ENCODE results near the gene TBPL1. TPM values are rescaled to one million over a fixed set of nuclear protein-coding genes. Genes with fewer than 3 reads are reported as not detected.

The TBPL1 gene
- total RNA-seq, 1 experiment from 2014 or later = 42.1 TPM

- DNase-seq (ENCODE audit: low spot score) (no peak), ATAC-seq (no peak)
- H3K4me3 Mint-ChIP-seq = no peak overlapping the region
- POLR2A ChIA-PET = interaction anchor here (0.7 kb wide), 1 partner anchor 16 kb away, joined by 3 read pairs; no protein-coding TSS in a partner anchor
- CTCF ChIA-PET = interaction anchor here (0.7 to 1.6 kb wide), 3 partner anchors 41 to 132 kb away, joined by 3 to 7 read pairs (median 4); no protein-coding TSS in a partner anchor
- no peaks in the 10 kb centered on the region for H3K9me3 Mint-ChIP-seq
- no peak overlapping the region for H3K27ac Mint-ChIP-seq
- H3K27me3 Mint-ChIP-seq (ENCODE audit: low read depth) = no peaks in the 10 kb centered on the region
- H3K4me1 Mint-ChIP-seq = peaks cover 19% of the 10 kb centered on the region
- no peaks in the 10 kb centered on the region for H3K36me3 Mint-ChIP-seq
- TF ChIP-seq ZNF512 (CRISPR knock-in tag; IDR thresholded peaks at IDR 0.05; ENCODE audit: borderline replicate concordance) (no peak), NR3C1 (CRISPR knock-in tag; conservative IDR thresholded peaks at IDR 0.05; ENCODE audit: low read depth) (no peak), IRF2 (CRISPR knock-in tag; IDR thresholded peaks at IDR 0.05; ENCODE audit: borderline replicate concordance, low read depth) (no peak), AR (CRISPR knock-in tag; IDR thresholded peaks at IDR 0.05) (no peak), ZNF317 (CRISPR knock-in tag; IDR thresholded peaks at IDR 0.05; ENCODE audit: borderline replicate concordance, low read depth) (no peak), ATF2 (CRISPR knock-in tag; IDR thresholded peaks at IDR 0.05; ENCODE audit: borderline replicate concordance, low read depth) (no peak), ZNF423 (CRISPR knock-in tag; IDR thresholded peaks at IDR 0.05) (no peak)
These were observed 11.7 kb downstream of the TBPL1 start for GRCh38 chr6:133964702-133965101.

- H3K9me3 Mint-ChIP-seq = no peaks in the 10 kb centered on the region
- ChIA-PET POLR2A (no interaction called here), CTCF (interaction anchor here (1.1 to 1.7 kb wide), 3 partner anchors 42 to 131 kb away, joined by 4 to 7 read pairs (median 6); no protein-coding TSS in a partner anchor)
- no peak for DNase-seq (ENCODE audit: low spot score)
- no peak for ATAC-seq
- no peak overlapping the region for H3K4me3 Mint-ChIP-seq
- H3K36me3 Mint-ChIP-seq = no peaks in the 10 kb centered on the region
- 0 out of 2 replicates have a peak overlapping the region, but pooled peaks have one; percentile 40 for H3K27ac Mint-ChIP-seq
- no peaks in the 10 kb centered on the region for H3K27me3 Mint-ChIP-seq (ENCODE audit: low read depth)
- peaks cover 24% of the 10 kb centered on the region for H3K4me1 Mint-ChIP-seq
- TF ChIP-seq ZBTB21 (CRISPR knock-in tag; IDR thresholded peaks at IDR 0.05; ENCODE audit: borderline replicate concordance) (no peak), FOXP1 (CRISPR knock-in tag; IDR thresholded peaks at IDR 0.05; ENCODE audit: borderline replicate concordance) (no peak), STAT6 (CRISPR knock-in tag; conservative IDR thresholded peaks at IDR 0.05; ENCODE audit: low read depth) (no peak), SMAD3 (CRISPR knock-in tag; IDR thresholded peaks at IDR 0.05; ENCODE audit: borderline replicate concordance) (no peak), USF2 (CRISPR knock-in tag; IDR thresholded peaks at IDR 0.05) (no peak), ZNF138 (CRISPR knock-in tag; conservative IDR thresholded peaks at IDR 0.05) (no peak), NR2C2 (CRISPR knock-in tag; IDR thresholded peaks at IDR 0.05) (no peak), GTF2I (CRISPR knock-in tag; conservative IDR thresholded peaks at IDR 0.05) (no peak), CREB1 (CRISPR knock-in tag; IDR thresholded peaks at IDR 0.05) (no peak), ZMAT4 (CRISPR knock-in tag; IDR thresholded peaks at IDR 0.05) (no peak), E2F5 (CRISPR knock-in tag; IDR thresholded peaks at IDR 0.05) (no peak), ATF6 (CRISPR knock-in tag; IDR thresholded peaks at IDR 0.05) (no peak)
These were observed 12.9 kb downstream of the TBPL1 start for GRCh38 chr6:133965817-133966360.
